Testis (tissue), 3 donors: ENCODE results near the gene VPS8. TPM values are rescaled to one million over a fixed set of nuclear protein-coding genes. Genes with fewer than 3 reads are reported as not detected.

Source experiments
- DNase-seq: peaks from one replicate; pipeline ENCODE4 v3.0.0-alpha.2; 2019
- H3K27ac ChIP-seq, 2 donors: fragments of 200-600 bp; sonication (generic); one replicate each; pipeline ENCODE4 v1.5.1; 2019
- H3K27me3 ChIP-seq: fragments of 200-600 bp; sonication (generic); one replicate; pipeline ENCODE4 v1.5.1; 2019
- H3K36me3 ChIP-seq: fragments of 200-600 bp; sonication (generic); one replicate; pipeline ENCODE4 v1.5.1; 2017; ENCODE audit warnings: low read depth; ENCODE audit errors: missing control alignments
- H3K4me1 ChIP-seq: fragments of 200-600 bp; sonication (generic); one replicate; pipeline ENCODE4 v1.5.1; 2019
- H3K4me3 ChIP-seq, 2 donors: fragments of 200-600 bp; sonication (generic); one replicate each; pipeline ENCODE4 v1.5.1; 2017 to 2019
- H3K9me3 ChIP-seq: fragments of 200-600 bp; sonication (generic); one replicate; pipeline ENCODE4 v1.5.1; 2017
- POLR2A ChIP-seq: fragments of 450-650 bp; IDR thresholded peaks from one replicate; pipeline ENCODE4 v1.6.1; 2017; ENCODE audit warnings: antibody characterized with exemption, mild to moderate bottlenecking, moderate library complexity
- WGBS, 2 donors: methylation state at CpG; one replicate each; pipeline ENCODE4 v1.1.5; 2018; 5-methylcytosine and 5-hydroxymethylcytosine counted together
- intact Hi-C: fragments of 100-400 bp; cut with DNase I; formaldehyde crosslinking; loops from one replicate; pipeline ENCODE4 v1.15.1; 2023; ENCODE audit warnings: low total_unique reads
- polyA plus RNA-seq: library from polyadenylated mRNA; stranded (reverse); fragments of 350-450 nt; fragmentation: Illumina TruSeq; extraction: RNeasy Lipid Tissue Mini Kit (QIAGEN cat#74804); gene quantifications from one replicate; pipeline ENCODE4 v1.2.3, GENCODE V29; 2014; ENCODE audit warnings: low read depth, low replicate concordance; ENCODE audit not compliant: insufficient read depth
- total RNA-seq, 2 donors: library from RNA; depleted of rRNA; stranded (reverse); fragments of >200 nt; gene quantifications; one replicate each; pipeline ENCODE4 v1.2.3, GENCODE V29; 2016
- TF ChIP-seq, protein P1 (sequence below), 3 experiments: fragments of 450-650 bp in 2 of 3; fragments of 200-600 bp in 1 of 3; sonication (generic) in 1 of 3; IDR thresholded peaks; one replicate each; pipeline ENCODE4 v1.5.1; 2016 to 2019; ENCODE audit warnings: antibody characterized with exemption in 3 of 3, mild to moderate bottlenecking in 2 of 3, moderate library complexity in 1 of 3

Gene VPS8
- total and polyA plus RNA-seq, 3 donors from 2014 or later = 65.8 to 127 (median 88.0) TPM

DNA sequence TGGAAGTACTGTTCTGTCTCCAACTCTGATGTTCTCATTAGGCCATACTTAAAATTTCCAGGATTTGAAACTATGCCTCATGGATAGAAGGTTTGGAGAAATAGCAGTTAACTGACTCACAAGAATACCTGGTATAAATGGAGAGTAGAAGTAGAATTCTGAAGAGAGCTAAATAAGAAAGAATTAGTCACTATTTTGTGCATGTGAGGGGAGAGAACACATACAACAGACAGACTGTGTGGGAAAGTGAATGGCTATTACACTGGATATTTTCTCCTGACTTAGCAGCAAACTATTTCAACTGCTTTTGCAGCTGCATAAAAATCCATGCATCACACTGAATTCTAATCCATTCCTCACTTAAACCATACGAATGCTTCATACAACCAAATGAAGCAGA lies 269.6 kb downstream of the VPS8 start:
- Histone ChIP-seq H3K4me3 (no peak overlapping the region), H3K9me3 (no peaks in the 10 kb centered on the region), H3K27ac (no peak overlapping the region), H3K4me1 (peaks cover 8% of the 10 kb centered on the region), H3K27me3 (no peaks in the 10 kb centered on the region), H3K36me3 (no peaks in the 10 kb centered on the region)
- TF ChIP-seq POLR2A = no peak
- TF ChIP-seq, protein P1, sequence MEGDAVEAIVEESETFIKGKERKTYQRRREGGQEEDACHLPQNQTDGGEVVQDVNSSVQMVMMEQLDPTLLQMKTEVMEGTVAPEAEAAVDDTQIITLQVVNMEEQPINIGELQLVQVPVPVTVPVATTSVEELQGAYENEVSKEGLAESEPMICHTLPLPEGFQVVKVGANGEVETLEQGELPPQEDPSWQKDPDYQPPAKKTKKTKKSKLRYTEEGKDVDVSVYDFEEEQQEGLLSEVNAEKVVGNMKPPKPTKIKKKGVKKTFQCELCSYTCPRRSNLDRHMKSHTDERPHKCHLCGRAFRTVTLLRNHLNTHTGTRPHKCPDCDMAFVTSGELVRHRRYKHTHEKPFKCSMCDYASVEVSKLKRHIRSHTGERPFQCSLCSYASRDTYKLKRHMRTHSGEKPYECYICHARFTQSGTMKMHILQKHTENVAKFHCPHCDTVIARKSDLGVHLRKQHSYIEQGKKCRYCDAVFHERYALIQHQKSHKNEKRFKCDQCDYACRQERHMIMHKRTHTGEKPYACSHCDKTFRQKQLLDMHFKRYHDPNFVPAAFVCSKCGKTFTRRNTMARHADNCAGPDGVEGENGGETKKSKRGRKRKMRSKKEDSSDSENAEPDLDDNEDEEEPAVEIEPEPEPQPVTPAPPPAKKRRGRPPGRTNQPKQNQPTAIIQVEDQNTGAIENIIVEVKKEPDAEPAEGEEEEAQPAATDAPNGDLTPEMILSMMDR (IDR thresholded peaks at IDR 0.05) = no peak
- WGBS, 2 donors = 88 to 95% methylated on average over 1 of the region's 1 CpG
- intact Hi-C loops = no loop called here
- DNase-seq = no peak

DNA sequence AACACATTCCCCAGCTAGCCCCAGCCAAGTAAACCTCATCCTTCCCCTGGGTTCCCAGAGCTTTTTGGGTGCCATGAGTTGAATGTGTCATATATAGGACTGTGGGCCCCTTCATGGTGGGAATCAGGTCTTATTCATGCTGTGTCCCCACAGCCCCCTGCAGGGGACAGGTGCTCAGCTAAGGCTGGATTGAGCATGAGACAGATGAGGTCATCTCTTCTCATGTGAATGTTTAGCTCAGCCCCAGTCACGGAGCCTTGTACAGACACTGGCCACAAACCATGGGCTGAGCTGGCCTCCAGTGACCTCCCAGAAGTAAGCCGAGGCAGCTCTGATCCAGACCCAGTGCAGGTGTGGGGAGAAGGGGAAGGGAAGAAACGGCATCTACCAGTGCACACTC lies 270.2 kb downstream of the VPS8 start:
- peaks cover 8% of the 10 kb centered on the region for H3K4me1 ChIP-seq
- no peaks in the 10 kb centered on the region for H3K36me3 ChIP-seq
- no peak for DNase-seq
- no peaks in the 10 kb centered on the region for H3K9me3 ChIP-seq
- intact Hi-C loops = no loop called here
- H3K4me3 ChIP-seq = no peak overlapping the region
- no peak for TF ChIP-seq POLR2A
- TF ChIP-seq, protein P1 (IDR thresholded peaks at IDR 0.05) = no peak
- 84 to 87% methylated on average over 3 of the region's 3 CpGs for WGBS, 2 donors
- H3K27ac ChIP-seq = no peak overlapping the region
- no peaks in the 10 kb centered on the region for H3K27me3 ChIP-seq

DNA sequence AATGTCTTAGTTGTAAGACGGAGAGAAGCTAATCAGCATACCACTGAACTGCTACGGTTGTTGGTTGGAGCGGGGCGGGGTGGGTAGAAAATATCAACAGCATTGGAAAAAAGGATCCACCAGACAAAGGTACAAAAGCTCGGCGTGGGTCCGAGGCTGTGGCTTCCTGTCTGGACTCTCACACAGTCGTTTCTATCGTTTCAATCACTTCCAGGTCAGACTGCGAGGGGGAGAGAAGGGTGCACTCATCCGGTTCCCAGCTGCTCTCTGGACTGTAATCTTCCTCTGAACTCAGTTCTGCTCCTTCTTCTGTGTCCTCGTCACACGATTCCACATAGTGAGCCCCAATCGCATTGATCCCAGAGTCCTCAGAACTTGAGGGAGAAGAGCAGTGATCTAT lies 270.9 kb downstream of the VPS8 start:
- DNase-seq = no peak
- Histone ChIP-seq H3K4me3 (no peak overlapping the region), H3K27me3 (no peaks in the 10 kb centered on the region), H3K36me3 (no peaks in the 10 kb centered on the region), H3K27ac (no peak overlapping the region), H3K9me3 (no peaks in the 10 kb centered on the region), H3K4me1 (peaks cover 8% of the 10 kb centered on the region)
- 83 to 86% methylated on average over 14 of the region's 14 CpGs for WGBS, 2 donors
- TF ChIP-seq POLR2A = no peak
- TF ChIP-seq, protein P1 (IDR thresholded peaks at IDR 0.05) = no peak
- intact Hi-C loops = no loop called here

DNA sequence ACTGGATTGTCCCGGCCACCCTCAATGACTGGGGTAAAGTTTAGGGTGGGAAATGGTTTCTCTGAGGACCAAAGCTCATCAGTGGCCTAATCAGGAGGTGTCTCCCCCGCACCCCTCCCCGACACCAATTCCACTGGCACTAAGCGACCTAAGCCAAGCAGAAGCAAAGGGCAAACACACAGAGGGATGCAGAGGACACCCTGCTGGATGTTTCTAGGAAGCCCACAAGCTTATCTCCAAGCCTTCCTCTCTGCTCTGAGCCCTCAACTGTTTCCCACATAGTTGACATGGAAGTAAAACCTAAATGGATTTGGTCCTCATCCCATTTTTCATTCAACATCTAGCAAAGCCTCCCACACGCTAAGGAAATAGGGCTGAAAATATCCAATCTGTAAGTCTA lies 272.4 kb downstream of the VPS8 start:
- no peaks in the 10 kb centered on the region for H3K36me3 ChIP-seq
- 83 to 90% methylated on average over 5 of the region's 5 CpGs for WGBS, 2 donors
- H3K4me1 ChIP-seq = peaks cover 5% of the 10 kb centered on the region
- H3K27ac ChIP-seq = no peak overlapping the region
- no peak for TF ChIP-seq POLR2A
- TF ChIP-seq, protein P1 (IDR thresholded peaks at IDR 0.05) = no peak
- H3K27me3 ChIP-seq = no peaks in the 10 kb centered on the region
- intact Hi-C loops = no loop called here
- H3K9me3 ChIP-seq = no peaks in the 10 kb centered on the region
- DNase-seq = no peak
- H3K4me3 ChIP-seq = no peak overlapping the region

DNA sequence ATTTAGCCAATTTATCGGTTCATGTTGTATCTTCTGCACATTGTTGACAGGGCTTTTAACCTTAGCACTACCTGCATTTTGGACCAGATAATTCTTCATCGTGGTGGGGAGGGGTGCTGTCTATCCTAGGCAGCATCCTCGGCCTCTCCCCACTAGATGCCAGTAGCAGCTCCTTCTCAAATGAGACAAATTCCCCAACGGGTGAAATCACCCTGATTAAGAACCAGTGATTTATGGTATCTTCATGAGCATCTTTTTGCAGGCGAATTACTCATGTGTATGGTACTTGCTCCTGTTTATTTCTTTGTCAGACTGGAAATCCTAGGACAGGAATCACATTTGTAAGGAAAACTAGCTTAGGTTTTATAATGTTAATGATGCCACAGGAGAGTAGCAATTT lies 272.9 kb downstream of the VPS8 start:
- H3K4me1 ChIP-seq = peaks cover under 1% of the 10 kb centered on the region
- no peaks in the 10 kb centered on the region for H3K27me3 ChIP-seq
- intact Hi-C loops = no loop called here
- no peaks in the 10 kb centered on the region for H3K9me3 ChIP-seq
- WGBS, 2 donors = 75 to 80% methylated on average over 5 of the region's 5 CpGs
- no peak for DNase-seq
- TF ChIP-seq POLR2A = no peak
- TF ChIP-seq, protein P1 (IDR thresholded peaks at IDR 0.05) = no peak
- H3K4me3 ChIP-seq = no peak overlapping the region
- H3K36me3 ChIP-seq = no peaks in the 10 kb centered on the region
- no peak overlapping the region for H3K27ac ChIP-seq
